ENCODE measurements around the gene TMEM163. TPM values are rescaled to one million over a fixed set of nuclear protein-coding genes. Genes with fewer than 3 reads are reported as not detected.

Gene TMEM163
- total RNA-seq, 4 donors from 2014 or later: not detected

- Histone ChIP-seq H3K27me3 (no peaks in the 10 kb centered on the region), H3K36me3 (peaks cover 0 to 72% (median 3%) of the 10 kb centered on the region in 3 donors)
Measured at GRCh38 chr2:134435936-134436335, 282.9 kb downstream of the TMEM163 start.

GRCh38 chr2:134435505-134435904 is 283.3 kb downstream of the TMEM163 start:
- peaks cover 0 to 76% (median 3%) of the 10 kb centered on the region in 3 donors for H3K36me3 ChIP-seq
- 90 to 95% methylated on average over 4 of the region's 4 CpGs for WGBS, 2 donors
- H3K4me1 ChIP-seq: no peaks in the 10 kb centered on the region
- H3K4me3 ChIP-seq: no peak overlapping the region
- no peaks in the 10 kb centered on the region for H3K27me3 ChIP-seq
- no peak for DNase-seq (ENCODE audit: low spot score in 2 of 2)
- TF ChIP-seq EP300 (IDR thresholded peaks at IDR 0.05) (no peak), POLR2A (IDR thresholded peaks at IDR 0.05) (no peak), CTCF (IDR thresholded peaks at IDR 0.05) (no peak)
- no peak overlapping the region for H3K27ac ChIP-seq
- H3K9me3 ChIP-seq: no peaks in the 10 kb centered on the region

More at GRCh38 chr2:134435936-134436335, 282.9 kb downstream of the TMEM163 start:
- no peaks in the 10 kb centered on the region for H3K4me1 ChIP-seq
- no peak overlapping the region for H3K27ac ChIP-seq
- no peak overlapping the region for H3K4me3 ChIP-seq
- TF ChIP-seq EP300 (IDR thresholded peaks at IDR 0.05) (no peak), CTCF (IDR thresholded peaks at IDR 0.05) (no peak), POLR2A (IDR thresholded peaks at IDR 0.05) (no peak)
- H3K9me3 ChIP-seq: no peaks in the 10 kb centered on the region
- no peak for DNase-seq (ENCODE audit: low spot score in 2 of 2)

GRCh38 chr2:134433979-134434378 is 284.8 kb downstream of the TMEM163 start:
- H3K4me1 ChIP-seq: no peaks in the 10 kb centered on the region
- no peak overlapping the region for H3K4me3 ChIP-seq
- peaks cover 0 to 77% (median 3%) of the 10 kb centered on the region in 3 donors for H3K36me3 ChIP-seq
- H3K27ac ChIP-seq: no peak overlapping the region
- TF ChIP-seq POLR2A (IDR thresholded peaks at IDR 0.05) (no peak), EP300 (IDR thresholded peaks at IDR 0.05) (no peak), CTCF (IDR thresholded peaks at IDR 0.05) (no peak)
- no peaks in the 10 kb centered on the region for H3K9me3 ChIP-seq
- H3K27me3 ChIP-seq: no peaks in the 10 kb centered on the region
- no peak for DNase-seq (ENCODE audit: low spot score in 2 of 2)
- 86 to 94% methylated on average over 6 of the region's 6 CpGs for WGBS, 2 donors

GRCh38 chr2:134433469-134433868 is 285.3 kb downstream of the TMEM163 start:
- H3K27ac ChIP-seq: no peak overlapping the region
- no peaks in the 10 kb centered on the region for H3K27me3 ChIP-seq
- H3K4me3 ChIP-seq: no peak overlapping the region
- DNase-seq (ENCODE audit: low spot score in 2 of 2): no peak
- H3K9me3 ChIP-seq: no peaks in the 10 kb centered on the region
- WGBS, 2 donors: 80 to 91% methylated on average over 7 of the region's 7 CpGs
- no peaks in the 10 kb centered on the region for H3K4me1 ChIP-seq
- peaks cover 0 to 72% (median 3%) of the 10 kb centered on the region in 3 donors for H3K36me3 ChIP-seq
- no peak for TF ChIP-seq EP300 (IDR thresholded peaks at IDR 0.05)
- no peak for TF ChIP-seq POLR2A (IDR thresholded peaks at IDR 0.05)
- no peak for TF ChIP-seq CTCF (IDR thresholded peaks at IDR 0.05)

- 95 to 100% methylated on average over 3 of the region's 3 CpGs for WGBS, 2 donors
- TF ChIP-seq POLR2A (IDR thresholded peaks at IDR 0.05) (no peak), EP300 (IDR thresholded peaks at IDR 0.05) (no peak), CTCF (IDR thresholded peaks at IDR 0.05) (no peak)
- Histone ChIP-seq H3K4me3 (no peak overlapping the region), H3K27me3 (no peaks in the 10 kb centered on the region), H3K4me1 (no peaks in the 10 kb centered on the region), H3K27ac (no peak overlapping the region), H3K36me3 (peaks cover 0 to 69% (median 3%) of the 10 kb centered on the region in 3 donors), H3K9me3 (no peaks in the 10 kb centered on the region)
- DNase-seq (ENCODE audit: low spot score in 2 of 2): no peak
Measured at GRCh38 chr2:134432435-134432883, 286.3 kb downstream of the TMEM163 start.
